ENCODE results near the gene SERINC4. TPM values are rescaled to one million over a fixed set of nuclear protein-coding genes. Genes with fewer than 3 reads are reported as not detected.
"Not testable (repeated sequence)": the region's sequence is repeated elsewhere in the genome, so short reads cannot be mapped to it uniquely, and the experiment has no call there.

SERINC4 gene
- total and polyA plus RNA-seq, 2 of the 4 experiments (the other 2 are of a cell fraction): under 0.01 to 0.09 TPM

- H2AFZ ChIP-seq (replicated peaks; ENCODE audit: low read length, poor library complexity); H3K14ac ChIP-seq (replicated peaks; ENCODE audit: low read depth, low read length); ATAC-seq (ENCODE audit: low read depth); H3K4me3 ChIP-seq (ENCODE audit: insufficient read depth, low read depth, low read length); H3K4me2 ChIP-seq (ENCODE audit: low read depth, low read length); H4K91ac ChIP-seq (ENCODE audit: insufficient read depth, low read depth, low read length); H3K9ac ChIP-seq (ENCODE audit: low read depth, low read length); H4K8ac ChIP-seq (ENCODE audit: low read depth in 2 of 2, low read length in 2 of 2); CTCF ChIA-PET; H2AK9ac ChIP-seq (replicated peaks; ENCODE audit: low read depth, low read length, poor library complexity); BruUV-seq (replicated peaks); H3K23ac ChIP-seq (ENCODE audit: low read depth, low read length); intact Hi-C loops (cut with micrococcal nuclease); H4K5ac ChIP-seq (ENCODE audit: low read depth, low read length); H3K9me3 ChIP-seq (ENCODE audit: control insufficient read depth, insufficient read depth, low read length); DNase-seq; H3K27me3 ChIP-seq (ENCODE audit: control insufficient read depth, insufficient read depth, low read length); H2AK5ac ChIP-seq (ENCODE audit: low read depth, low read length); H2BK120ac ChIP-seq (ENCODE audit: low read depth, low read length); in situ Hi-C loops (cut with MboI; ENCODE audit: low sequenced_read_pairs); H2BK20ac ChIP-seq (ENCODE audit: low read depth, low read length); H3K9me1 ChIP-seq (ENCODE audit: insufficient read depth, low read length); H3K27ac ChIP-seq (ENCODE audit: insufficient read depth, low read length); H3K4ac ChIP-seq (ENCODE audit: low read depth, low read length); H3K4me1 ChIP-seq (ENCODE audit: control insufficient read depth, insufficient read depth, low read length); H2BK15ac ChIP-seq (ENCODE audit: low read depth, low read length); H2BK5ac ChIP-seq (ENCODE audit: low read depth, low read length, poor library complexity, severe bottlenecking); POLR2A ChIA-PET (ENCODE audit: unreplicated experiment); H3K56ac ChIP-seq (ENCODE audit: extremely low read depth, insufficient read depth, low read length); dilution Hi-C loops (cut with HindIII; ENCODE audit: low sequenced_read_pairs, unreplicated experiment); H3K18ac ChIP-seq (ENCODE audit: low read depth, low read length): not testable (repeated sequence)
- Histone ChIP-seq H3K36me3 (ENCODE audit: control insufficient read depth, insufficient read depth, low read length) (peaks cover 58% of the 10 kb centered on the region), H3K79me1 (ENCODE audit: low read depth in 1 of 2, low read length in 2 of 2) (peaks cover 42 to 55% of the 10 kb centered on the region in 2 experiments), H4K20me1 (ENCODE audit: insufficient read depth, low read length) (peaks cover 10% of the 10 kb centered on the region)
- 100% methylated on average over 1 of the region's 5 CpGs; no CpG with 5 or more reads in 1 of the 2 experiments for WGBS, 2 experiments (ENCODE audit: extremely low coverage in 2 of 2, insufficient read length in 1 of 2)
Measured at GRCh38 chr15:43815064-43815463, 15.0 kb upstream of the SERINC4 start.

Data from IMR-90 (cell line).